IMR-90 (cell line): Measurements from ENCODE around the gene FANCF. TPM values are rescaled to one million over a fixed set of nuclear protein-coding genes. Genes with fewer than 3 reads are reported as not detected.

Experiments used
- ATAC-seq: fragments of 200-7000 bp; cut with Tn5 transposase; 2 replicates; pipeline ENCODE4 v1.9.1; 2020; ENCODE audit warnings: low read depth, mild to moderate bottlenecking, moderate library complexity
- BruUV-seq: library from RNA; stranded (reverse); fragments of 400-500 nt; replicated peaks from 2 replicates; lab custom pipeline; 2021; lab: Mats Ljungman, UMichigan
- CTCF ChIA-PET: fragments of 300-600 bp; formaldehyde crosslinking; extraction: SDS; loops from one replicate; lab custom pipeline; 2021; ENCODE audit warnings: antibody characterized with exemption; lab: Yijun Ruan, JAX
- POLR2A ChIA-PET: fragments of 300-600 bp; sonication (Branson Sonifier 250); formaldehyde crosslinking; loops from one replicate; lab custom pipeline; 2022; ENCODE audit warnings: antibody characterized with exemption; ENCODE audit not compliant: unreplicated experiment; lab: Charles Lee
- DNase-seq: peaks from one replicate; pipeline ENCODE4 v3.0.0; 2013
- H2AFZ ChIP-seq: replicated peaks from 2 replicates; pipeline ENCODE3; 2013; ENCODE audit warnings: low read length, mild to moderate bottlenecking; ENCODE audit not compliant: poor library complexity
- H2AK5ac ChIP-seq: 2 replicates; pipeline ENCODE4 v1.6.1; 2013; ENCODE audit warnings: low read depth, low read length, inconsistent platforms
- H2AK9ac ChIP-seq: replicated peaks from 2 replicates; pipeline ENCODE3; 2013; ENCODE audit warnings: mild to moderate bottlenecking, low read depth, low read length, moderate library complexity; ENCODE audit not compliant: poor library complexity
- H2BK120ac ChIP-seq: 2 replicates; pipeline ENCODE4 v1.6.1; 2013; ENCODE audit warnings: low read depth, low read length, inconsistent platforms
- H2BK15ac ChIP-seq: 3 replicates; pipeline ENCODE4 v1.6.1; 2013; ENCODE audit warnings: low read depth, low read length, inconsistent platforms
- H2BK20ac ChIP-seq: 2 replicates; pipeline ENCODE4 v1.6.1; 2013; ENCODE audit warnings: low read depth, mild to moderate bottlenecking, inconsistent platforms, low read length, moderate library complexity
- H2BK5ac ChIP-seq: 2 replicates; pipeline ENCODE4 v1.6.1; 2013; ENCODE audit warnings: mild to moderate bottlenecking, low read depth, low read length, inconsistent platforms; ENCODE audit not compliant: poor library complexity, severe bottlenecking
- H3K14ac ChIP-seq: replicated peaks from 2 replicates; pipeline ENCODE4 v1.6.1; 2013; ENCODE audit warnings: low read depth, low read length, inconsistent platforms
- H3K18ac ChIP-seq: 2 replicates; pipeline ENCODE4 v1.6.1; 2013; ENCODE audit warnings: low read depth, low read length, control low read depth
- H3K23ac ChIP-seq: 2 replicates; pipeline ENCODE4 v1.6.1; 2013; ENCODE audit warnings: low read depth, low read length, inconsistent platforms
- H3K27ac ChIP-seq: 2 replicates; pipeline ENCODE4 v1.5.1; 2013; ENCODE audit warnings: mild to moderate bottlenecking, control low read depth, low read length; ENCODE audit not compliant: insufficient read depth
- H3K27me3 ChIP-seq: 2 replicates; pipeline ENCODE4 v1.6.1; 2013; ENCODE audit warnings: low read length; ENCODE audit not compliant: control insufficient read depth, insufficient read depth
- H3K36me3 ChIP-seq: 2 replicates; pipeline ENCODE4 v1.6.1; 2013; ENCODE audit warnings: low read length, mixed read lengths; ENCODE audit not compliant: control insufficient read depth, insufficient read depth
- H3K4ac ChIP-seq: 2 replicates; pipeline ENCODE4 v1.6.1; 2013; ENCODE audit warnings: low read depth, low read length, inconsistent platforms
- H3K4me1 ChIP-seq: 2 replicates; pipeline ENCODE4 v1.6.1; 2013; ENCODE audit warnings: low read length, mixed read lengths; ENCODE audit not compliant: control insufficient read depth, insufficient read depth
- H3K4me2 ChIP-seq: 2 replicates; pipeline ENCODE4 v1.6.1; 2013; ENCODE audit warnings: low read depth, mild to moderate bottlenecking, control low read depth, low read length, moderate library complexity
- H3K4me3 ChIP-seq: 2 replicates; pipeline ENCODE4 v1.5.1; 2013; ENCODE audit warnings: low read depth, mild to moderate bottlenecking, control low read depth, low read length, moderate library complexity; ENCODE audit not compliant: insufficient read depth
- H3K56ac ChIP-seq: 2 replicates; pipeline ENCODE4 v1.6.1; 2013; ENCODE audit warnings: low read length, inconsistent platforms; ENCODE audit not compliant: insufficient read depth; ENCODE audit errors: extremely low read depth
- H3K79me1 ChIP-seq, 2 experiments: 2 replicates each; pipeline ENCODE4 v1.6.1; 2013; ENCODE audit warnings: low read length in 2 of 2, inconsistent platforms in 1 of 2, low read depth in 1 of 2
- H3K9ac ChIP-seq: 2 replicates; pipeline ENCODE4 v1.6.1; 2013; ENCODE audit warnings: low read depth, low read length, control low read depth
- H3K9me1 ChIP-seq: 2 replicates; pipeline ENCODE4 v1.6.1; 2013; ENCODE audit warnings: low read length, inconsistent platforms; ENCODE audit not compliant: insufficient read depth
- H3K9me3 ChIP-seq: 2 replicates; pipeline ENCODE4 v1.6.1; 2013; ENCODE audit warnings: low read length; ENCODE audit not compliant: control insufficient read depth, insufficient read depth
- H4K20me1 ChIP-seq: 2 replicates; pipeline ENCODE4 v1.6.1; 2013; ENCODE audit warnings: low read length, inconsistent platforms; ENCODE audit not compliant: insufficient read depth
- H4K5ac ChIP-seq: 2 replicates; pipeline ENCODE4 v1.6.1; 2013; ENCODE audit warnings: mild to moderate bottlenecking, low read depth, low read length, control low read depth
- H4K8ac ChIP-seq, 2 experiments: 2 replicates each; pipeline ENCODE4 v1.6.1; 2013; ENCODE audit warnings: low read depth in 2 of 2, low read length in 2 of 2, control low read depth in 1 of 2, inconsistent platforms in 1 of 2
- H4K91ac ChIP-seq: 2 replicates; pipeline ENCODE4 v1.6.1; 2013; ENCODE audit warnings: low read depth, low read length, inconsistent platforms; ENCODE audit not compliant: insufficient read depth
- BHLHE40 ChIP-seq: fragments of 150-350 bp; IDR thresholded peaks from 2 replicates; pipeline ENCODE4 v1.6.1; 2016; ENCODE audit warnings: mild to moderate bottlenecking, low read depth, low read length
- CEBPB ChIP-seq: IDR thresholded peaks from 2 replicates; pipeline ENCODE4 v1.6.1; 2012; ENCODE audit warnings: low read depth, low read length, improper control_type of control experiment
- CHD1 ChIP-seq: IDR thresholded peaks from 2 replicates; pipeline ENCODE4 v1.6.1; 2012; ENCODE audit warnings: low read depth, low read length, improper control_type of control experiment
- CTCF ChIP-seq: conservative IDR thresholded peaks from 2 replicates; pipeline ENCODE4 v1.5.1; 2012; ENCODE audit warnings: mild to moderate bottlenecking, low read depth, low read length, improper control_type of control experiment
- ELK1 ChIP-seq: fragments of 150-350 bp; IDR thresholded peaks from 2 replicates; pipeline ENCODE4 v1.6.1; 2016; ENCODE audit warnings: low read depth, mild to moderate bottlenecking, low read length, moderate library complexity, borderline replicate concordance
- FOS ChIP-seq: fragments of 150-350 bp; IDR thresholded peaks from 2 replicates; pipeline ENCODE4 v1.6.1; 2016; ENCODE audit warnings: low read depth, low read length
- MAFK ChIP-seq: IDR thresholded peaks from 2 replicates; pipeline ENCODE4 v1.6.1; 2012; ENCODE audit warnings: low read depth, low read length, improper control_type of control experiment
- MAZ ChIP-seq: IDR thresholded peaks from 2 replicates; pipeline ENCODE4 v1.6.1; 2012; ENCODE audit warnings: low read depth, mild to moderate bottlenecking, low read length, improper control_type of control experiment, moderate library complexity, borderline replicate concordance
- NFE2L2 ChIP-seq: fragments of 150-350 bp; IDR thresholded peaks from 2 replicates; pipeline ENCODE4 v1.6.1; 2016; ENCODE audit warnings: low read depth, mild to moderate bottlenecking, low read length
- POLR2A ChIP-seq: IDR thresholded peaks from 2 replicates; pipeline ENCODE4 v1.6.1; 2012; ENCODE audit warnings: mild to moderate bottlenecking, low read depth, low read length
- RAD21 ChIP-seq: IDR thresholded peaks from 2 replicates; pipeline ENCODE4 v1.6.1; 2012; ENCODE audit warnings: low read length, improper control_type of control experiment
- RCOR1 ChIP-seq: IDR thresholded peaks from 2 replicates; pipeline ENCODE4 v1.6.1; 2012; ENCODE audit warnings: mild to moderate bottlenecking, low read length, improper control_type of control experiment; ENCODE audit not compliant: insufficient replicate concordance
- SMC3 ChIP-seq: fragments of 150-350 bp; IDR thresholded peaks from 2 replicates; pipeline ENCODE4 v1.6.1; 2016; ENCODE audit warnings: low read depth, mild to moderate bottlenecking, antibody characterized with exemption, low read length, moderate library complexity
- dilution Hi-C: fragments of 300-500 bp; cut with HindIII; formaldehyde crosslinking; loops from one replicate; pipeline ENCODE4 v1.14.3; 2018; ENCODE audit warnings: low sequenced_read_pairs; ENCODE audit not compliant: unreplicated experiment
- in situ Hi-C: fragments of 300-500 bp; cut with MboI; formaldehyde crosslinking; loops from 3 replicates; pipeline ENCODE4 v1.14.3; 2019; ENCODE audit warnings: low sequenced_read_pairs, inconsistent platforms, mixed read lengths
- intact Hi-C: fragments of 100-400 bp; cut with micrococcal nuclease; formaldehyde crosslinking; loops from 2 replicates; pipeline ENCODE4 v1.10.0; 2022
- polyA plus RNA-seq, 3 experiments: library from polyadenylated mRNA; depleted of rRNA; stranded (reverse); fragments of >200 nt; gene quantifications; 2 replicates each; pipeline ENCODE4 v1.2.3, GENCODE V29; 2012; ENCODE audit warnings: low replicate concordance in 1 of 3
- total RNA-seq: library from RNA; depleted of rRNA; stranded (reverse); fragments of >200 nt; gene quantifications from 2 replicates; pipeline ENCODE4 v1.2.3, GENCODE V29; 2012
- TF ChIP-seq, protein P1 (sequence below): fragments of 150-350 bp; IDR thresholded peaks from 2 replicates; pipeline ENCODE4 v1.6.1; 2017; ENCODE audit warnings: mild to moderate bottlenecking, antibody characterized with exemption, low read length, low read depth

Gene FANCF
- total and polyA plus RNA-seq, 2 of the 4 experiments (the other 2 are of a cell fraction): 3.3 to 5.6 TPM

- ATAC-seq: no peak
Observed at GRCh38 chr11:22656130-22656529, 30.5 kb upstream of the FANCF start.

More at GRCh38 chr11:22656130-22656529, 30.5 kb upstream of the FANCF start:
- no peak overlapping the region for H2BK120ac ChIP-seq
- H3K9me1 ChIP-seq: no peaks in the 10 kb centered on the region
- ChIA-PET CTCF (no interaction called here), POLR2A (no interaction called here)
- no TSS peak for BruUV-seq
- DNase-seq: no peak
- no peak overlapping the region for H3K23ac ChIP-seq
- no peak overlapping the region for H2BK5ac ChIP-seq
- in situ Hi-C loops (no loop called here), dilution Hi-C loops (no loop called here), intact Hi-C loops (no loop called here)
- no peaks in the 10 kb centered on the region for H3K27me3 ChIP-seq
- no peak overlapping the region for H4K91ac ChIP-seq
- no peak overlapping the region for H4K8ac ChIP-seq
- no peak overlapping the region for H4K5ac ChIP-seq
- H2AK9ac ChIP-seq: no peak overlapping the region
- H3K4me2 ChIP-seq: no peak overlapping the region
- H3K79me1 ChIP-seq: no peaks in the 10 kb centered on the region
- no peak overlapping the region for H2AFZ ChIP-seq
- H3K27ac ChIP-seq: no peak overlapping the region
- no peaks in the 10 kb centered on the region for H3K36me3 ChIP-seq
- no peak overlapping the region for H2BK20ac ChIP-seq
- no peak overlapping the region for H3K9ac ChIP-seq
- no peak overlapping the region for H2BK15ac ChIP-seq
- H3K14ac ChIP-seq: no peak overlapping the region
- no peak overlapping the region for H3K18ac ChIP-seq
- no peaks in the 10 kb centered on the region for H4K20me1 ChIP-seq
- H3K4me1 ChIP-seq: no peaks in the 10 kb centered on the region
- no peak overlapping the region for H3K56ac ChIP-seq
- no peak overlapping the region for H3K4ac ChIP-seq
- no peak overlapping the region for H2AK5ac ChIP-seq
- no peaks in the 10 kb centered on the region for H3K9me3 ChIP-seq
- TF ChIP-seq NFE2L2 (no peak), CEBPB (no peak), MAFK (no peak), MAZ (no peak), RAD21 (no peak), CTCF (no peak), FOS (no peak), CHD1 (no peak), RCOR1 (no peak), ELK1 (no peak), POLR2A (no peak), SMC3 (no peak), BHLHE40 (no peak)
- TF ChIP-seq, protein P1, sequence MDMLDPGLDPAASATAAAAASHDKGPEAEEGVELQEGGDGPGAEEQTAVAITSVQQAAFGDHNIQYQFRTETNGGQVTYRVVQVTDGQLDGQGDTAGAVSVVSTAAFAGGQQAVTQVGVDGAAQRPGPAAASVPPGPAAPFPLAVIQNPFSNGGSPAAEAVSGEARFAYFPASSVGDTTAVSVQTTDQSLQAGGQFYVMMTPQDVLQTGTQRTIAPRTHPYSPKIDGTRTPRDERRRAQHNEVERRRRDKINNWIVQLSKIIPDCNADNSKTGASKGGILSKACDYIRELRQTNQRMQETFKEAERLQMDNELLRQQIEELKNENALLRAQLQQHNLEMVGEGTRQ: no peak
- H3K4me3 ChIP-seq: no peak overlapping the region
